Muscle of back (tissue), 13 donors: ENCODE results near the gene FANCI. TPM values are rescaled to one million over a fixed set of nuclear protein-coding genes. Genes with fewer than 3 reads are reported as not detected.

Source experiments
- DNase-seq, 3 donors: peaks; one replicate each; pipeline versions ENCODE4 v3.0.0 to v3.0.0-alpha.2; 2013
- long read RNA-seq, 9 donors: transcript quantifications; one replicate each; lab custom pipeline, GENCODE V29; 2026
- polyA plus RNA-seq, 10 donors: library from polyadenylated mRNA; unstranded; fragments of 120-200 nt; gene quantifications; one replicate each; pipeline ENCODE4 v1.2.1, GENCODE V29; 2013; ENCODE audit not compliant: insufficient read length in 10 of 10

Gene FANCI
- 10 to 100 TPM; 12.4 to 27.7 (median 16.8) TPM for polyA plus RNA-seq
- long read RNA-seq, donor 1, result 0 reads
- long read RNA-seq, donor 2, result 0 reads
- long read RNA-seq, donor 3, result 0 reads
- long read RNA-seq, donor 4, result 0 reads
- long read RNA-seq, donor 5, result 0 reads
- long read RNA-seq, donor 6, result 0 reads
- long read RNA-seq, donor 7, result 0 reads
- long read RNA-seq, donor 8, full-length matches to known transcripts, result 1 of 1 reads
- long read RNA-seq, donor 8, partial matches to known transcripts, result 0 of 1 reads
- long read RNA-seq, donor 8, other reads (novel, unspliced or antisense), result 0 of 1 reads
- long read RNA-seq, donor 9, result 0 reads

DNA sequence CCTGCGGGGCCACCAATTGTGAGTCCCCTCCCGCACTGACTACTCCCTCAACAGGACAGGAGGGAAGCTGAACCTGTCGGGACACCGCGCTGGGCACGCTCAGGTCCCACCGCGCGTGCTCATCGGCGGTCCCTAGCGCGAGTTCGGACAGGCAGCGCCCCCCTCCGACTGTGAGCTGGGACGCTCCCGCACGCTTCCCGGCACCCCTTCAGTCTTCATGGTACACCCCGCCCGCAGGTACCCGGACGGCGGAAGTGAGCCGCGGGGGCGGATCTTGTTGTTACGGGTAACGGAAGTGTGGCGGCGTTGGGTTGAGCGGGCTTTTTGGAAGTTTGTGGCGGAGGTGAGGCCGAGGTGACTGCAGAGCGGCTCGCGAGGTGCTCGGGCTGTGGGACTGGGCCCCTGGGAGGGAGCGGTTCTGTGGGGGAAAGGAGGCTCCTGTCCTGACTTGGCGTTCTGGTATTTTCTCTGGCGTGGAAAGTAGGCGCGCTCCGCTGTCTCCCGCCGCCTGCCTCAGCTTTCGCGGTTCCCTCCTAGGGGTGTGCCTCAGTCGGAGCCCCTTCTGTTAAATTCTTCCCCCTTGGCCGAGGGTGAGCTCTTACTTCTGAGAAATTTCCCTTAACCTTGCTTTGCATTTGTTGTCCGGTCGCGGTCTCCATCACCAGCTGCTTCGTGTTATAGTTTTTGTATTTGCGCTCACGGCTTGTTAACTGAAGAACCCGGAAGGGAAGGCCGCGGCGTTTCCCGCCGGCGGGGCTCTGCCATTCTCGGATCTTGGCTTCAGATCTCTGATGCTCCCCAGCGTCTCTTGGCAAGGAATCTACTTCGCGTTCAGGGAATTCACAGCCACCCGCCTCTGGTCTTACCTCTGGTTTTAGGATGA lies at the start of gene FANCI:
Gene FANCI (plus strand): TSS at position 289 of the 883 bp plus-strand sequence. CDS start 3,669 bp downstream, outside the sequence.
- peak; percentile 93 to 97 (median 95) for DNase-seq

DNA sequence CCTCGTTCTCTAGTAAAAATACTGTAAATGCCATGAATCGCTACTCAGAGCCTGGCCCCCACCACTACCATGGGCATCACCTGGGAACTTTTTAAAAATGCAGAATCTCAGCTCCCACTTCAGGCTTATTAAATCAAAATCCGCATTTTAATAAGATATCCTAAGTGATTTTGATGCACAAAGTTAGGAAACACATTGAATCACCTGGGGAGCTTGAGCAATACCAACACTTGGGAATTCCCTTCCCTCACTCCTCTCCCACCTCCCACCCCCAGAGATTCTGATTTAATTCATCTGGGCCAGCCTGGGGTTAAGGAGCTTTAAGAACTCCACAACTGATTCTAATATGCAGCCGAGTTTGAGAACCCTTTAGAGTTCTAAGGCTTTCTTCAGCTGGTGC lies 49.2 kb upstream of the FANCI start:
- no peak for DNase-seq

DNA sequence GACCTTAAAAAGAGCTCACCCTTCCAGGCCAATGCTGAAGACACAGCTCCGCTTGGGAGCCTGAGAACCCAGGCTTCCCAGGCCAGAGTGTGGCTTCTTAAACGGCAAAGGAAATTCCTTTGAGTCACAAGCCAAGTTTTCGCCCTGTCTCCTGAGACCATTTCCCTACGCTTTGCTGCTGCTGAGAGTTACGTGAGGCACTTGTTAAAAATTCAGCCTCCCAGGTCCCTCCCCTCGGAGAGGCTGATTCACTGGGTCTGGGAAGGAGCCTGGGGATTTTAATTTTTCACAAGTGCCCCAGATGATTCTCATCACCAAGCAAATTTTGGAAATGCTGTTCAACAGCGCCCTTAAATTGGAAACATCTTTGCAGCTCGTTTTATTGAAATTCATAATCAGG lies 47.9 kb upstream of the FANCI start:
- peak in 1 of 3 donors; percentile 33 for DNase-seq

DNA sequence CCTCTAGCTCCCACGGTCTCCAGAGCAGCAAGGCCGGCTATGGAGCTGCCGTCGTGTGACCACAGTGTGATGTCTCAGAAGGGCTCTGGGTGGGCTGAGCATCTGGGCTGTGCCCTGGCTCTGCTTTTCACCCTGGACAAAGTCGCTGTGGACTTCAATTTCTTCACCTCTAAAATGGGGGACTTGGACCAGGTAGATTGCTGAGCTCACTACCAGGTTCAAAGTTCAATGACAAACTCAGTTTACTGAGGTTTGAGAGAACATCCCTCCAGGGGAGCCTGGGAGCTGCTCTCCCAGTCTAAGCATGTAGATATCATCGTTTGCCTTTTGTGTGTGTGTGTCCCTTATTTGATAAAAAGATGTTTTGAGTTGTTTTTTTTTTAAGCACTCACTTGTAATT lies 47.5 kb upstream of the FANCI start:
- DNase-seq, result no peak

DNA sequence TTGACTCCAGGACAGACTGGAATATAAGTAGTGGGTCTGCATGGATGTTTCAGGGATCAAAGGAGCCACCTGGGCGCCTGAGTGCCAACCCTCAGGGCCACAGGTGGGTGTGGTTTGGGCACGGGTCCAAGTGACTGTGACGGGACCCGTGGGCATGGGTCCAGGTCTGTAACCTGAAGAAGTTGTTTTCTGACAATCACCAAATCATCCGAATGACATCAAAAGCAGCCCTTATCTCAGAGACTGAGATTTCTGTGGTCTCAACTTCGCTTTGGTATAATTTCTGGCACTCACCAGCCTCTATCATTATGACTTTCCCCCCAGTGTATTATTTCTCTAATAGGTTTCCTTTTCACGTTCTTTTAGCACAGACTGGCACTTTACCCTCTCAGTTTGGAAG lies 46.8 kb upstream of the FANCI start:
- no peak for DNase-seq

DNA sequence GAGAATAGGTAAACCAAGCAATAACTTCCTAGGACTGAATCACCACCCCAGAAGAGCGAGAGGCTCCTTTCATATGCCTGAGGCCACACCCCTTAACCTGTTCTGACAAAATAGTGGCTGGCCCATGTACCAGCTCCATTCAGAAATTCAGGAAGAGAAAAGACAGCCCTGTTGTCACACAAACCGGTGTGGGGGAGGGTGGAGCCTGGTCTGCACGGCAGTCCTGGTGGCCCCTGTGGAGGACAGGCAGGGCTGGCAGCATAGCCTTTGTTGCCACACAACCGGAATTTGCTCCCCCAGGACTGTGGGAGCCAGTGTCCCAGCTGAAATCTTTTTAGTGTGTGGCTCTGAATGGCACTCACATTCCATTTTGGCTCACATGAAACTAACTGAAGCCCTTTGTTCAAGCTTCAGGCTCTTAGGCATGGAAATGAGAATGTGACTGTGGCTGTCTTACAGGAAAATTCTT lies 46.2 kb upstream of the FANCI start:
- no peak for DNase-seq

DNA sequence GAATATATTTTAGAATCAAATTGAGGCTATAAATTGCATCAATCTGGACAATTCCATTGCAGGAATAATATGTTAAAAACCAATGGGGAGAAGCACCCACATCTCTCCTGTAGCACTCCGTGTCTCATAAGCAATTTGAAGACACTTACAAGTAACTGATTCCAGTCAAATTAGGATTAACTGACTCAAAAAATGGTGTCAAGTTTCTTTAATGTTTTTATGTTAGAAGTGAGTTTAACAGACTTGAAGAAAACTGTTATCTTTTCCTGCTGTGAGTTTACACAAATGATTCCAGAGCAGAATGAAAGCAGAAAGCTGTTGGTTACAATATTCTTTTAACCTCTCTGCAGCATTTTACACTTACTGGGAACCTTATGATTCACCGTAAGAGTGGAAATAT lies 45.6 kb upstream of the FANCI start:
- DNase-seq, result no peak

DNA sequence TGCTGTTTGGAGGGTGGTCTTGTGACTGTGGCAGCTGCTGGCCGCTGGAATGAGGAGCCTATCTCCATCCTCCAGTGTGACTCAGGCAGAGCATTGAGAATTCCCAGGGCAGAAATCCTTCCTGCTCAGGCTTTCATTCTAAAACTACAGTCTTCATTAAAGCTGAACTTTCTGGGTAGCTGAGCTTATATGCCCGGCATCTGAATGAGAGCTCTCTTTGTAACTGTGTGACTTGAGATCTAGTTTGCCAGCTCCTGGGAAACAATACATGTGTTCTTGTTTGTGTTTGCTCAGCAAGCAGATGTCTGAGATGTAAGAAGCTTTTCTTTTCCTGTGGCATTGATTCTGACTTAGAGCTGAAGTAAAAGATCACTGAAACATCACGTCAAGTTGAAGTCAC lies 44.8 kb upstream of the FANCI start:
- DNase-seq, result peak in 1 of 3 donors; percentile 46

DNA sequence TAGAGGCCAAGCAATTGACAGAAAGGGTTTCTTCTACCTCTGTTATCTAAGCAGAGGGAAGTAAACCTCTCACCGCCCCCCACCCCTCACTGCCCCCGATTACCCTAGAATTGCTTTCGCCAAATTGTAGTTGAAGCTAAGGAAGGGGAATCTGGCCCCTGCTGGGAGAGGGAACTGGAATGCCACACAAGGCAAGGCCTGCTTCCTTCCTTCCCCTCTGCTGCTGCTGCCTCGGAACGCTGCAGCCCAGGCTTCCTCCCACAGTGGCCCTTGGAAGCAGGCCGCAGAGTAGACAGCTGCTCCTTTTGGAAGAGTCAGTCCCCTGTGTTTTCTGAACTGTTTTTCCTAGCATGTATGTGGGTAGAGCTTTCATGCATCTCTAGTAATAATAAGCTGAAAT lies 44.0 kb upstream of the FANCI start:
- peak; percentile 21 to 67 (median 36) for DNase-seq

DNA sequence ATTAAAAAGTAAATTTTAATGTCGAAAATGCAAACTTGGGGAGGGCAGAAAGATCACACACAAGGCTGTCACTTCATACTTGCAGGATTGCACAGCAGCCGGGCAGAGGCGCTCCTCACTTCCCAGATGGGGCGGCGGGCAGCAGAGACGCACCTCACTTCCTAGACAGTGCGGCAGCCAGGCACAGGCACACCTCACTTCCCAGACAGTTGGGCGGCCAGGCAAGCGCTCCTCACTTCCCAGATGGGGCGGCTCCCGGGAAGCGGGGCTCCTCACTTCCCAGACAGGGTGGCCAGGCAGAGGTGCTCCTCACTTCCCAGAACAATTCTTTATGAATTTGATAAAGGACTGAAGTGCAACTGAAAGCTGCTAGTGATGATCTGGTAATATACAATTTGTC lies 43.6 kb upstream of the FANCI start:
- no peak for DNase-seq

DNA sequence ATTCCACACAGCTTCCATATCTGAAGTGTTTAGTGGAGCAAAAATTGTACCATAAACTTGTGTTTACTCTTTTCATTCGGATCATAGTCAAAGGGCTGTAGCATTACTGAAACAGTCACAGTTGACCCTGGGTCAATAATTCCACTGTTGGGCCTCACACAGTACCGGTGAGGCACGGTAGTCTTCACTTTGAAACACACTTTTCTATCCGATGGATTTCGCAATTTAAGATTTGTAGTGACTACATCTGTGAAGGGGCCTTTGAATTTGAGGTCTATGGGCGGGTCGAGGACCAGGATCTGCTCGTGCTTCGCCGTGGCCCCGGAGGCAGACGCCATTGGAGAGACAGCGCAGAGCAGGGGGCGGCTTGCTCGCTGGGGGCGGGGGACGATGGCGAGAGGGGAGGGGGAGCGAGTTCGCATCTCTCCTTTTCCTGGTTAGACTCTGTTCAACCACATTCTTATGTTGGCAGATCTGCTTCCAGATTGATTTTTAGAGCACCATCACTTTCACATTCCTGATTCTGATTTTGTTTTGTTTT lies 42.2 kb upstream of the FANCI start:
- no peak for DNase-seq

DNA sequence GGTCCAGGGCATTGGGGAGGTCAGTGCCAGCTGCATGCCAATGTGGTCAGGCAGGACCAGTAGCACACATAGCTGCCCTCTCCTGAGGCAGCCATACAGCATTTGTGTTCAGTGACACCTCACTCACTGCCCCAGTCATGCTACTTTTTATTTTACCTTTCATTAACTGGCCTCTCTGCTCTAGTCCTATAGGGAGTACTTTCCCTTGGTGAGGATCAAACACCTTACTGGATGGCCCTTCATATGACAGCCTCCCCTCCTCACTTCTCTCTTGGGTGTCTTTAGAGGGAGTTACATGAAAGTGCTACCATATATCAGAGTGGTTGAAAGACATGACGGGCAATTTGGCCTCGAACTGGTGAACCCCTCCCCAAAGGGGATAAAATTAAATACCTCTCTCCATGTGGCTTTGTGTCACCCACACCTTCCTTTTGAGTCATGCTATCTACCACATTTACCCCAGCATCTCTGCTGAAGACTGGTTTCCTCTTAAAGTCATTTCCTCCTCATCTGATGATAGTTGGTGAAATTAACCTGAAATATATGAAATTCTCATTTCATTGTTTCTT lies 40.0 kb upstream of the FANCI start:
- no peak for DNase-seq

DNA sequence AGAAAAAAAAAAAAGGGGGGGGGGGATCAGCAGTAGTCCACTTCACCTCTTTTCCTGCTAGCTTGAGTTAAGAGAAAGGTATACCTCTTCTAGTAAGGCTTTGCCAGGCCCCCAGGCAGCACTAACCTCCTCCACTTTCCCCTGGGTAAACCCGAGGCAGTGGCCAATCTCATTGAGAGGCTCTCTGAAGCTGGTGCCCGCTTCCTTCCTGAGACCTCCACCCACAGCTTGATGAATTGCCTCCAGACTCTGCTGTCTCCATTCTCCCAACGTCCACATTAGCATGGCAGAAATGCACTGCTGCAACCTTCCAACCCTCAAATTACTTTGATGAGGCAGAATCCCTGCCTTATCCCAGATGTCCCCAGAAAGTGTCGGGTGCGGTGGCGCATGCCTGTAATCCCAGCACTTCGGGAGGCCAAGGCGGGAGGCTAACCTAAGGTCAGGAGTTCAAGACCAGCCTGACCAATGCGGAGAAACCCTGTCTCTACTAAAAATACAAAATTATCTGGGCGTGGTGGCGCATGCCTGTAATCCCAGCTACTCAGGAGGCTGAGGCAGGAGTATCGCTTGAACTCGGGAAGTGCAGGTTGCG lies 37.7 kb upstream of the FANCI start:
- no peak for DNase-seq

DNA sequence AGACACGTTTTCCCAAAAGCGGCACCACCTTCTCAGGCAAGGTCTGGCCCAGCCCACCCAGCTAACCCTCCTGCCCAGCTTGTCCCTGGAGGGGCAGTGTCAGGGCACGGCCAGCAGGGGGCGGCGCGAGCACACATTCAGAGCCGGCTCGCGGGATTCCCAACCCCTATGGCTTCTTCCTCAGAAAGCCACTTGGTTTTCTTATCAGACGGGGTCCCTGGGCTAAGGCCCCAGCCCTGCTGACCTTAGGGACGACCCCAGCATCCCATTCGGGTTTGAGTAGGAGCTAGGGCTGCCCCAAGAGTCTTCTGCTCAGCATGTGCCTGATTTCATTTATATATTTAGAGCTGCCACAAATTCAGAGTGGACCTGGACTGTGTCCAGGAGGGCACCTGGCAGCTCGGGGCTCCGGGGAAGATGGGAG lies 36.9 kb upstream of the FANCI start:
- peak; percentile 36 to 71 (median 37) for DNase-seq

DNA sequence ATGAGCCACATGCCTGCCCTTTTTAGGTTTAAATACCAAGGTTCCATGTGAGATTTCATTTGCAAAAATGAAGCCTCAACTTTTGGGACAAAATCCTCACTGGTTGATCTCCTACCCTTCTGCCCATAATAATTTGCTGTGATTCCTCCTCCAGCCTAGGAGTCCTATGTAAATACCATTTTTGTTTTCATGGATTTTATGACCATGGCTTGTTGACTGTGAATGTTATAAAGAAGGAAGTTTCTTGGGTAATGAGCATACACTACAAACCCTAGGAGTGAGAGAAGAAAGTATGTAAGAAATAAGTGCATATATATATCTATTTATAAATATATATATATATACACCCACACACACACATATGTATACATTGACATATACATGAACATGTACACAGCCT lies 35.5 kb upstream of the FANCI start:
- DNase-seq, result no peak

DNA sequence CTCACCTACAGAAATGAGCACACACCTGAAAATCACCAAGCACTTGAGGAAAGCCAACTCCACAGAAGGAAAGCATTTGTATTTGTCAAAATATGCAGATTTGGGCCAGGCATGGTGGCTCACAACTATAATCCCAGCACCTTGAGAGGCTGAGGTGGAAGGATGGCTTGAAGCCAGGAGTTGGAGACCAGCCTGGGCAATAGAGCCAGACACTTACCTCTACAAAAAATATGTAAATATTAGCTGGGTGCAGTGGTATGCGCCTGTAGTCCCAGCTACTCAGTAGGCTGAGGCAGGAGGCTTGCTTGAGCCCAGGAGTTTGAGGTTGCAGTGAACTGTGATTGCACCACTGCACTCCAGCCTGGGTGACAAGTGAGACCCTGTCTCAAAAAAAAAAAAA lies 34.7 kb upstream of the FANCI start:
- DNase-seq, result no peak

DNA sequence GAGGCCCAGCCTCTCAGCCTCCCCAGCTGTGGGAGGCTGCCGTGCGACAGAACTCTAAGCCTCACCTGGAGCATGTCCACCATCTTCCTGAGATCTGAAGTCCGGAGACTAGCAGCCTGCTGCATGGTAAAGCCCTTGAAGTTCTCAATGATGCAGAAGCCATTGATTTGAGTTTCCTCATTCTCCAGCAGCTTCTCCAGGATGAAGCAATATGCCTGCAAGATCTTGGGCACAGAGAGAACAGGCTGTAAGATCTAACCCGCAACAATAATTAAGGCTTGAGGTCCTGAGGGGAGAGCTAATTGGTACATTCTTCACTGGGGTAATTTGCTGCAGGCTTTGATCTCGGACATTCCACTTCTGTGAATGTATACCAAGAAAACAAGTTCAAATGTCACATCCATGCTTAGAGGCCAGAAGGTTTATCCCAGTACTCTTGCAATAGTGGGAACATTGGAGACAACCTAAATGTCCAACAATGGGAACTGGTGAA lies 32.1 kb upstream of the FANCI start:
- DNase-seq, result no peak

DNA sequence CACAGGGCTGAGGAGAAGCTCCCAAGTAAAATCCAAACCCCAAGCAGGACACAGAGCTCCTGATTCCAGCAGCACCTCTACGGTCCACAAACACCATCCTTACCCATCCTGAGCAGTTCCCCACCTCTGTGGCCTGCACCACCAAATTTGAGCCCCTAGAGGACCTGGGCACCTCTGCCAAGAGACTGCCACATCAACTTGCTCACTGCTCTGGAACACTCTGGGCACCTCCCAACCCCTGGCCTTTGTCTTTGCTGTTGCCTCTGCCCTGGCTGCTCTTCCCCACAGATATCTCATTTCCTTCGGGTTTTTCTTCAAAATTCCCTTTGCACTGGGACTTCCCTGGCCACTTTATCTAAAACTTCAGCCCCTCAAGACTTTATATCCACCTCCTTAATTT lies 28.2 kb upstream of the FANCI start:
- no peak for DNase-seq

DNA sequence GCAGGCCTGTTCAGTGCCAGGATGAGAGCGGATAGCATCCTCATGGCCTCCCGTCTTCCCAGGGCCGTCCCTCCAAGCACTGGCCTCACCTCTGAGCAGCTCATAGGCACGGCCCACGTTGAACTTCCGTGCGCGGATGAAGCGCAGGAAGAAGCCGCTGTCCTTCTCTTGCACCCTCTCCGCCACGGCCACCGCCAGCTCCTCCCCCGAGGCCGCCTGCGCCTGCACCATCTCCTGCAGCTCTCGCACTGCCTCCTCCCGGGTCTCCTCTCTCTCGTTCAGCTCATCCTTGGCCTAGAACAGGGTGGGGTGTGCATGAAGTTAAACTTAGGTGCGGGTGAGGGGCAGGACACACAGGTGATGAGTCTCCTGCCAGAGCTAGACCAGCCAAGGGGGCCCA lies 26.7 kb upstream of the FANCI start:
- DNase-seq, result no peak

DNA sequence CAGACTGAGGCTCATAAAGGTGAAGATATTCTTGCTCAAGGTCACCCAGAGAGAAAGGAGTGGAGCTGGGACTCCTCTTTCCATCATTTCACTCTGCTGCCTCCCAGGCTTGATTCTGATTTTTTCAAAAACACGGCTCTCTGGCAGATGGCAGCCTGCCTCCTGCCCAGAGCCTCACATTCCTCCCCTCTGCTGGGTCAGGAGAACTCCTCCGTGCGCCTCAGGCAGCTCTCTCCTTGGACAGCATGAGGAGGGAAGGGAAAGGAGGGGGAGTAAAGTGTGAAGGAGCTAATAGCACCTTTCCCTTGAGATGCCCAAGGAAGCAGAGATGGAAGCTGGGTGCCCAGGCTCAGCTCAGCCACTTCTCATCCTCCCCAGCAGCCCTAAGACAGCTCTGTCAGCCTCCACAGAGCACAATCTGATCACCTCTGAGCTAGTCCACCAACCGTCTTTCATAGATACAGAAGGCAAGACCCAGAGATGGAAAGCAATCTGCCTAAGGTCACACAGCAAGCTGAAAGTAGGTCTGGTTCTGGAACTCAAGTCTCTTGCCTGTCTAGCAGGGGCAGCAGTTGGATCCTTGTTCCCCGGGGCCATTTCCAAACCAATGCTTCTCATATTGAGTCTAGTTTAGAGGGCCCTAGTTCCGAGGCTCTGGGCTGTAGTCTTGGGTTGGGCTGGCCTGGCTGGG lies 25.9 kb upstream of the FANCI start:
- DNase-seq, result no peak

DNA sequence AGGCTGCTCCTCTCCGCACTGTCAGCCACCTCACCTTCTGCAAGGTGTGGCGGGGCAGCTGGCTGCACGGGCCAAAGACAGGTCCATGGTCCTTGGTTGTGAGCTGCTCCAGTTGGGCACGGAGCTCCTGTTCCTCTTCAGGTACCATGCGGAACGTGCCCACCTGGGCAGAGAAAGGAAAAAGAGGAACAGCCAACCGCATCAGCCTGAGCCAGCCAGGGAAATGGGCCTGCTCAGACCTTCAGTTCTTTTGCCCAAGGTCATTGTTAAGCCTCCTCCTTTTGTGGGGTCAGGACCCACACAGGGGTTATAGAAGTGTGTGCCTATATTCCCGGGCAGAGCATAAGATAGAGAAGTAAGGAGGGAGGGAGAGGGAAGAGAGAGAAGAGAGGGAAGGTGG lies 25.2 kb upstream of the FANCI start:
- DNase-seq, result no peak
